Stimulated activated CD4-positive, alpha-beta T cell treated with anti-CD3 and anti-CD28 coated beads, Interleukin-1b, Interleukin-23, amount 100 ng/mL, for 1 hour (primary cell): ENCODE results near the gene PRR19.
A peak's percentile ranks its signal among the peaks of the same experiment; 100 is the strongest.
"Not testable (repeated sequence)": the region's sequence is repeated elsewhere in the genome, so short reads cannot be mapped to it uniquely, and the experiment has no call there.

Experiments
- DNase-seq, 2 donors: peaks; one replicate each; pipeline ENCODE4 v3.0.0-alpha.2; 2020; ENCODE audit warnings: low read depth in 2 of 2

The PRR19 gene

GRCh38 chr19:42301646-42302203 lies at the start of gene PRR19:
Gene PRR19, plus strand, starts transcription at chr19:42302132. Its CDS starts 7,453 bp downstream, at chr19:42309585.
- no peak for DNase-seq

- DNase-seq: no peak
Measured at GRCh38 chr19:42252365-42253244, 49.3 kb upstream of the PRR19 start.

GRCh38 chr19:42253245-42254088 lies 48.5 kb upstream of the PRR19 start:
- no peak for DNase-seq

GRCh38 chr19:42254089-42254849 lies 47.7 kb upstream of the PRR19 start:
- peak in 1 of 2 donors; percentile 64 for DNase-seq

GRCh38 chr19:42254850-42255765 lies 46.8 kb upstream of the PRR19 start, which contains the start of gene ERF:
Gene ERF, minus strand, starts transcription at chr19:42255128. Its CDS starts 129 bp downstream, at chr19:42254999.
- DNase-seq: peak; percentile 89 to 92

GRCh38 chr19:42255766-42256745 lies 45.9 kb upstream of the PRR19 start:
- no peak for DNase-seq

- DNase-seq: not testable (repeated sequence)
Measured at GRCh38 chr19:42257842-42258241, 44.1 kb upstream of the PRR19 start.

GRCh38 chr19:42261763-42262162 lies 40.2 kb upstream of the PRR19 start:
- no peak for DNase-seq

- not testable (repeated sequence) for DNase-seq
Measured at GRCh38 chr19:42266105-42266504, 35.8 kb upstream of the PRR19 start.

GRCh38 chr19:42266928-42267603 lies 34.9 kb upstream of the PRR19 start:
- not testable (repeated sequence) for DNase-seq

GRCh38 chr19:42267644-42268141 lies 34.2 kb upstream of the PRR19 start:
- no peak for DNase-seq

GRCh38 chr19:42268142-42268703 lies 33.7 kb upstream of the PRR19 start:
- DNase-seq: peak; percentile 93 to 98

GRCh38 chr19:42268704-42269477 lies 33.0 kb upstream of the PRR19 start, which contains the start of gene CIC:
Gene CIC, plus strand, starts transcription at chr19:42269252. Its CDS starts 2,532 bp downstream, at chr19:42271784.
- peak; percentile 98 to 99 for DNase-seq

GRCh38 chr19:42269478-42270345 lies 32.2 kb upstream of the PRR19 start:
- DNase-seq: no peak

GRCh38 chr19:42270346-42271044 lies 31.4 kb upstream of the PRR19 start:
- no peak for DNase-seq
